ENCODE results near the gene CREB3L1.

DNA sequence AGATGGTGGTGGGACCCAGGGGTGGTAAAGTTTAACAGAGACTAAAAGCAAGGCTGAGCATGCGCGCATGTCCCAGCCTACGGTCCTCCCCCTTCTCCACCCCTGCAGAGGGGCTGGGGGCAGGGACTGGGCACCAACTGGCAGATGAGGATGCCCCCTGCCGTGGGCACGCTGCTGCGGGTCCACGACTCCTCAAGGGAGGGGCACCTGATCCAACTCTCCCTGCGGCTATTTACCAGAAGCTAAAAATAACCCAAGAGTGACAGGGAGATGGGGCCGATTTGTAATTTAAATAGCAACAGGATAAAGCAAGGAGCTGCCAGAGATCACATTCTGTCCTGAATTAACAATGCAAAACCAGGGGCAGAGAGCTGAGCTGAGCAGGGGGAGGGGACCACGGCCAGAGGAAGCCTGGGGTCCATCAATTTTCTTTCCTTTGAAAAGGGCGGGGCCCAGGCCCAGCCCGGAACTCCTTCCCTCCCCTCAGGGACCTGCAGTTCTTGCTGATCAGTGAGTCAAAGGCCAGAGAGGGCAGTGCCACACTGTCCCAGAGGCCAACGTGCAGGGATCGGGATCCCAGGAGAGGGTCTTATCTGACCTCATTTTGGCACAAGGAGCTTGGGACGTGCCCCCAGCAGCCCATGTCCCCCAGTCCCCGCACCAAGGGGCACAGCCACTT lies 61.7 kb downstream of the CREB3L1 start:
- TF ChIP-seq, protein P1, sequence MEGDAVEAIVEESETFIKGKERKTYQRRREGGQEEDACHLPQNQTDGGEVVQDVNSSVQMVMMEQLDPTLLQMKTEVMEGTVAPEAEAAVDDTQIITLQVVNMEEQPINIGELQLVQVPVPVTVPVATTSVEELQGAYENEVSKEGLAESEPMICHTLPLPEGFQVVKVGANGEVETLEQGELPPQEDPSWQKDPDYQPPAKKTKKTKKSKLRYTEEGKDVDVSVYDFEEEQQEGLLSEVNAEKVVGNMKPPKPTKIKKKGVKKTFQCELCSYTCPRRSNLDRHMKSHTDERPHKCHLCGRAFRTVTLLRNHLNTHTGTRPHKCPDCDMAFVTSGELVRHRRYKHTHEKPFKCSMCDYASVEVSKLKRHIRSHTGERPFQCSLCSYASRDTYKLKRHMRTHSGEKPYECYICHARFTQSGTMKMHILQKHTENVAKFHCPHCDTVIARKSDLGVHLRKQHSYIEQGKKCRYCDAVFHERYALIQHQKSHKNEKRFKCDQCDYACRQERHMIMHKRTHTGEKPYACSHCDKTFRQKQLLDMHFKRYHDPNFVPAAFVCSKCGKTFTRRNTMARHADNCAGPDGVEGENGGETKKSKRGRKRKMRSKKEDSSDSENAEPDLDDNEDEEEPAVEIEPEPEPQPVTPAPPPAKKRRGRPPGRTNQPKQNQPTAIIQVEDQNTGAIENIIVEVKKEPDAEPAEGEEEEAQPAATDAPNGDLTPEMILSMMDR (IDR thresholded peaks at IDR 0.05; ENCODE audit: low read depth, low read length, poor library complexity, severe bottlenecking), result no peak
- no peak for TF ChIP-seq EZH2phosphoT487 (IDR thresholded peaks at IDR 0.05; ENCODE audit: borderline replicate concordance, low read length)

Measured in DOHH2 (cell line).